Measurements from ENCODE around the gene MYPOP.
"Not testable (repeated sequence)": the region's sequence is repeated elsewhere in the genome, so short reads cannot be mapped to it uniquely, and the experiment has no call there.

Gene MYPOP

GRCh38 chr19:45882652-45883585 lies 19.5 kb downstream of the MYPOP start:
- peak; percentile 87 for DNase-seq

- peak; percentile 6 for DNase-seq
Observed at GRCh38 chr19:45881909-45882528, 20.4 kb downstream of the MYPOP start.

- no peak for DNase-seq
Observed at GRCh38 chr19:45881082-45881908, 21.1 kb downstream of the MYPOP start.

- no peak for DNase-seq
Observed at GRCh38 chr19:45879971-45880370, 22.4 kb downstream of the MYPOP start.

GRCh38 chr19:45879055-45879454 lies 23.4 kb downstream of the MYPOP start:
- no peak for DNase-seq

- no peak for DNase-seq
Observed at GRCh38 chr19:45878043-45878794, 24.2 kb downstream of the MYPOP start.

GRCh38 chr19:45876411-45877197 lies 25.8 kb downstream of the MYPOP start:
- no peak for DNase-seq

- DNase-seq = no peak
Observed at GRCh38 chr19:45876161-45876410, 26.3 kb downstream of the MYPOP start.

GRCh38 chr19:45874620-45874966 lies 27.8 kb downstream of the MYPOP start:
- no peak for DNase-seq

- no peak for DNase-seq
Observed at GRCh38 chr19:45873219-45873772, 29.1 kb downstream of the MYPOP start.

GRCh38 chr19:45872095-45872919 lies 30.1 kb downstream of the MYPOP start:
- no peak for DNase-seq

GRCh38 chr19:45870798-45871197 lies 31.6 kb downstream of the MYPOP start:
- no peak for DNase-seq

GRCh38 chr19:45867241-45867640 lies 35.2 kb downstream of the MYPOP start:
- not testable (repeated sequence) for DNase-seq

GRCh38 chr19:45866400-45867176 lies 35.8 kb downstream of the MYPOP start:
- no peak for DNase-seq

GRCh38 chr19:45865269-45865948 lies 37.0 kb downstream of the MYPOP start:
- no peak for DNase-seq

GRCh38 chr19:45864629-45865082 lies 37.8 kb downstream of the MYPOP start:
- DNase-seq = no peak

GRCh38 chr19:45863840-45864628 lies 38.4 kb downstream of the MYPOP start, which contains the start of gene FOXA3:
Gene FOXA3, plus strand, starts transcription at chr19:45864326. Its CDS starts 131 bp downstream, at chr19:45864457.
- DNase-seq = peak; percentile 69

- no peak for DNase-seq
Observed at GRCh38 chr19:45863335-45863839, 39.0 kb downstream of the MYPOP start.
